Cardiac septum (tissue), 1 donor: ENCODE data around the gene FUS. TPM values are rescaled to one million over a fixed set of nuclear protein-coding genes. Genes with fewer than 3 reads are reported as not detected.
"Not testable (repeated sequence)": the region's sequence is repeated elsewhere in the genome, so short reads cannot be mapped to it uniquely, and the experiment has no call there.

Experiments
- DNase-seq: peaks from one replicate; pipeline ENCODE4 v3.0.0-alpha.2; 2020; ENCODE audit warnings: low spot score
- intact Hi-C: fragments of 100-400 bp; cut with DNase I; formaldehyde crosslinking; loops from one replicate; pipeline ENCODE4 v1.14.0; 2022
- total RNA-seq: library from RNA; stranded (reverse); fragmentation: NEBNext Ultra II Directional; extraction: Animal tissue kit (Norgen Biotek cat#: 25700); gene quantifications from one replicate; pipeline ENCODE4 v1.2.1, GENCODE V29; 2021
- donor health status: DM: no; HTN: no; CAD: no.

The FUS gene
- total RNA-seq, 1 donor from 2014 or later: 158 TPM

- DNase-seq: peak; percentile 99
- intact Hi-C loops: loop anchor here (1.0 to 2.0 kb wide), 4 partner anchors 30 to 157 kb away; partner anchors contain the start of genes FUS, HSD3B7, ZNF646 and ZNF668
These were observed 37.6 kb upstream of the FUS start for GRCh38 chr16:31142109-31143010.

- DNase-seq: no peak
- intact Hi-C loops: loop anchor here (2.0 kb wide), 3 partner anchors 30 to 68 kb away; partner anchors contain the start of genes FUS, ZNF646 and ZNF668
These were observed 36.8 kb upstream of the FUS start for GRCh38 chr16:31143011-31143693.

GRCh38 chr16:31143694-31144148 is 36.2 kb upstream of the FUS start:
- no peak for DNase-seq
- intact Hi-C loops: loop anchor here (2.0 kb wide), 3 partner anchors 31 to 69 kb away; partner anchors contain the start of genes FUS, ZNF646 and ZNF668

- DNase-seq, intact Hi-C loops: not testable (repeated sequence)
These were observed 35.5 kb upstream of the FUS start for GRCh38 chr16:31144418-31144817.

GRCh38 chr16:31145398-31145990 is 34.4 kb upstream of the FUS start:
- intact Hi-C loops: no loop called here
- DNase-seq: no peak

GRCh38 chr16:31147574-31147973 is 32.4 kb upstream of the FUS start:
- no peak for DNase-seq
- intact Hi-C loops: no loop called here

- no peak for DNase-seq
- intact Hi-C loops: no loop called here
These were observed 31.6 kb upstream of the FUS start for GRCh38 chr16:31148281-31148728.

- intact Hi-C loops: no loop called here
- no peak for DNase-seq
These were observed 31.0 kb upstream of the FUS start for GRCh38 chr16:31148896-31149295.

- DNase-seq: no peak
- intact Hi-C loops: no loop called here
These were observed 30.6 kb upstream of the FUS start for GRCh38 chr16:31149332-31149731.

- intact Hi-C loops: no loop called here
- DNase-seq: no peak
These were observed 29.7 kb upstream of the FUS start, which contains the start of gene PRSS36 for GRCh38 chr16:31149894-31150890. Gene PRSS36, minus strand, starts transcription at chr16:31150066. Its CDS starts 31 bp downstream, at chr16:31150035.

GRCh38 chr16:31150976-31151375 is 29.0 kb upstream of the FUS start:
- DNase-seq, intact Hi-C loops: not testable (repeated sequence)

GRCh38 chr16:31157136-31157535 is 22.8 kb upstream of the FUS start:
- intact Hi-C loops: no loop called here
- DNase-seq: no peak

GRCh38 chr16:31167315-31167714 is 12.6 kb upstream of the FUS start:
- DNase-seq: no peak
- intact Hi-C loops: no loop called here

GRCh38 chr16:31168848-31169247 is 11.1 kb upstream of the FUS start:
- intact Hi-C loops: no loop called here
- DNase-seq: no peak

GRCh38 chr16:31170048-31170447 is 9.9 kb upstream of the FUS start:
- DNase-seq, intact Hi-C loops: not testable (repeated sequence)

- intact Hi-C loops: no loop called here
- peak; percentile 43 for DNase-seq
These were observed 2.8 kb upstream of the FUS start for GRCh38 chr16:31177136-31177535.

- DNase-seq: peak; percentile 74
- intact Hi-C loops: no loop called here
These were observed 656 bp upstream of the FUS start for GRCh38 chr16:31179219-31179746.

GRCh38 chr16:31181102-31181830 is 1.3 kb downstream of the FUS start:
- DNase-seq: no peak
- intact Hi-C loops: loop anchor here (2.0 to 10.0 kb wide), 4 partner anchors 38 to 261 kb away; partner anchors contain the start of genes KAT8 and ZNF843
